GM18517 (cell line): ENCODE results near the gene TUBB1.

ENCODE experiments used
- ATAC-seq: cut with Tn5 transposase; IDR thresholded peaks from one replicate; pipeline ENCODE4 v1.9.1; 2021; ENCODE audit warnings: mild to moderate bottlenecking, moderate library complexity; ENCODE audit not compliant: unreplicated experiment

Gene TUBB1

GRCh38 chr20:59075934-59076508 is 56.8 kb downstream of the TUBB1 start:
- ATAC-seq = no peak
